SK-N-SH treated with all-trans-retinoic acid at 6 μM for 48 hours (cell line): ENCODE results near the gene PZP.
"Not testable (repeated sequence)": the region's sequence is repeated elsewhere in the genome, so short reads cannot be mapped to it uniquely, and the experiment has no call there.

Experiments
- ATAC-seq: fragments of 200-7000 bp; cut with Tn5 transposase; 3 replicates; pipeline ENCODE4 v1.9.1; 2020; ENCODE audit warnings: mild to moderate bottlenecking, moderate library complexity
- ARNTL ChIP-seq: fragments of 450-650 bp; formaldehyde crosslinking; IDR thresholded peaks from 2 replicates; pipeline ENCODE4 v1.5.0; 2020; ENCODE audit warnings: low read depth, mild to moderate bottlenecking, moderate library complexity, borderline replicate concordance
- BACH2 ChIP-seq: fragments of 250-450 bp; sonication (Bioruptor Pico); IDR thresholded peaks from 2 replicates; pipeline ENCODE4 v1.9.0; 2021; ENCODE audit warnings: mild to moderate bottlenecking, borderline replicate concordance
- CSDC2 ChIP-seq: fragments of 250-450 bp; sonication (Bioruptor Pico); IDR thresholded peaks from 2 replicates; pipeline ENCODE4 v1.5.0; 2020; ENCODE audit warnings: mild to moderate bottlenecking, moderate library complexity
- ESRRG ChIP-seq: fragments of 250-450 bp; sonication (Bioruptor Pico); IDR thresholded peaks from 2 replicates; pipeline ENCODE4 v1.6.1; 2021; ENCODE audit warnings: mild to moderate bottlenecking
- GLIS3 ChIP-seq: fragments of 250-450 bp; sonication (Bioruptor Pico); IDR thresholded peaks from 2 replicates; pipeline ENCODE4 v1.5.0; 2020; ENCODE audit warnings: mild to moderate bottlenecking, moderate library complexity
- ISL1 ChIP-seq: fragments of 250-450 bp; sonication (Bioruptor Pico); IDR thresholded peaks from 2 replicates; pipeline ENCODE4 v2.1.2; 2022; ENCODE audit warnings: mild to moderate bottlenecking, moderate library complexity
- OSR1 ChIP-seq: fragments of 250-450 bp; sonication (Bioruptor Pico); IDR thresholded peaks from 2 replicates; pipeline ENCODE4 v1.8.0; 2022; ENCODE audit warnings: moderate library complexity, mild to moderate bottlenecking, inconsistent platforms
- PPARA ChIP-seq: fragments of 250-450 bp; sonication (Bioruptor Pico); IDR thresholded peaks from 2 replicates; pipeline ENCODE4 v1.5.0; 2020; ENCODE audit warnings: mild to moderate bottlenecking, borderline replicate concordance
- RARB ChIP-seq: fragments of 250-450 bp; sonication (Bioruptor Pico); IDR thresholded peaks from 2 replicates; pipeline ENCODE4 v1.8.0; 2021; ENCODE audit warnings: mild to moderate bottlenecking, moderate library complexity
- SNAI2 ChIP-seq: fragments of 250-450 bp; sonication (Bioruptor Pico); IDR thresholded peaks from 2 replicates; pipeline ENCODE4 v1.5.0; 2020; ENCODE audit warnings: mild to moderate bottlenecking, moderate library complexity
- TCF4 ChIP-seq: fragments of 250-450 bp; sonication (Bioruptor Pico); IDR thresholded peaks from 2 replicates; pipeline ENCODE4 v1.8.0; 2021; ENCODE audit warnings: mild to moderate bottlenecking, moderate library complexity, borderline replicate concordance
- TOX ChIP-seq: fragments of 250-450 bp; sonication (Bioruptor Pico); IDR thresholded peaks from 2 replicates; pipeline ENCODE4 v1.8.0; 2021; ENCODE audit warnings: mild to moderate bottlenecking, moderate library complexity, borderline replicate concordance
- ZC3H10 ChIP-seq: fragments of 250-450 bp; sonication (Bioruptor Pico); IDR thresholded peaks from 2 replicates; pipeline ENCODE4 v1.5.1; 2021; ENCODE audit warnings: mild to moderate bottlenecking, moderate library complexity
- ZFP3 ChIP-seq: fragments of 250-450 bp; sonication (Bioruptor Pico); IDR thresholded peaks from 2 replicates; pipeline ENCODE4 v1.5.0; 2020; ENCODE audit warnings: mild to moderate bottlenecking, moderate library complexity
- ZNF565 ChIP-seq: fragments of 450-650 bp; formaldehyde crosslinking; conservative IDR thresholded peaks from 2 replicates; pipeline ENCODE4 v1.5.0; 2020; ENCODE audit warnings: low read depth, mild to moderate bottlenecking, moderate library complexity
- ZNF8 ChIP-seq: fragments of 450-650 bp; formaldehyde crosslinking; IDR thresholded peaks from 2 replicates; pipeline ENCODE4 v1.5.0; 2020; ENCODE audit warnings: mild to moderate bottlenecking, moderate library complexity
- TF ChIP-seq, protein P1 (sequence below): fragments of 250-450 bp; sonication (Bioruptor Pico); IDR thresholded peaks from 2 replicates; pipeline ENCODE4 v1.5.1; 2021; ENCODE audit warnings: mild to moderate bottlenecking, moderate library complexity
- TF ChIP-seq, protein P2 (sequence below): fragments of 250-450 bp; sonication (Bioruptor Pico); IDR thresholded peaks from 2 replicates; pipeline ENCODE4 v1.8.0; 2021; ENCODE audit warnings: low read depth, mild to moderate bottlenecking, moderate library complexity, borderline replicate concordance
- TF ChIP-seq, protein P3 (sequence below): fragments of 250-450 bp; sonication (Bioruptor Pico); IDR thresholded peaks from 2 replicates; pipeline ENCODE4 v1.5.0; 2020; ENCODE audit warnings: mild to moderate bottlenecking, moderate library complexity
- TF ChIP-seq, protein P4 (sequence below): fragments of 250-450 bp; sonication (Bioruptor Pico); IDR thresholded peaks from 2 replicates; pipeline ENCODE4 v1.5.1; 2020; ENCODE audit warnings: low read depth, mild to moderate bottlenecking, moderate library complexity

PZP gene

DNA sequence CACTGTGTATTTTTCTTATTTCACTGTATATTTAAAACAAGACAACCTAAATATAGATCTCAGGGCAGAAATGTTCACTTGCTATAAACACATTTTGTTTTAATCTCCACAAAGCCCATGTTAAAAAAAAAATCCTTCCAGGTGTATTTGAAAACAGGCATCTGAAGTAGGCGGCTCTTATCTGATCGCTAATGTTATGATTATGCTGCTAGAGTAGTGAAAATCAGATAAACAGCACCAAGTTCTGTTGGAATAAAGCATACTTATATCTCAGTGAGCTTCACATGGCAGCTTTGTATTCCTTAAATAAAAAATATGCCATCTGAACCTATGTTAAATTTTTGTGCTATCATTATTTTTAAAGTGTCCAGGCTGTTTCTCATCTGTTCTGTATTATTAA, 47.6 kb upstream of the PZP start:
- TF ChIP-seq SNAI2 (no peak), TCF4 (0 out of 2 replicates have a peak, but pooled peaks have one; percentile 17)
- ATAC-seq: no peak

DNA sequence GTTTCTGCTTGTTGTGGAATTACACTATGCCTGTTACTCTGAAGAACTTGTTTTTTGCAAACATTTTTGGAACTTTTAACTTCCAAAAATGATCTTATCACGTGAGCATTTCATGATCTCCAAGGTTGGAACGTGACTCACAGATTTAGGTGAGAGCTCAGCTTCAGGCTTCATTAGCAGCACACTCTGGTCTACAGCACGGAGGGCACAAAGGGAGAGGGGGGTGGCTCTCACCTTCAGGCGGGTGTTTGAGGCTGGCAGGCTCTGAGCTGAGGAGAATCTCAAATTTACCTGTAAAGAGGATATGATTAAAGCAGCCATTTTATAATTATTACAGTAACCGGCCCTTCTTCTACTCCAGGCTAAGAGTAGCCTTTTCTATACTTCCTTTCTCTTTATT, 45.3 kb upstream of the PZP start:
- ATAC-seq: no peak
- TF ChIP-seq PPARA (CRISPR knock-in tag) (no peak), ISL1 (CRISPR knock-in tag) (no peak), CSDC2 (CRISPR knock-in tag) (no peak), ZNF8 (CRISPR knock-in tag) (no peak), ZFP3 (no peak), ZNF565 (no peak), ARNTL (CRISPR knock-in tag) (no peak), ZC3H10 (CRISPR knock-in tag) (no peak), BACH2 (CRISPR knock-in tag) (no peak), TCF4 (no peak), GLIS3 (CRISPR knock-in tag) (no peak), SNAI2 (no peak), ESRRG (CRISPR knock-in tag) (no peak), OSR1 (CRISPR knock-in tag) (no peak), RARB (no peak)
- TF ChIP-seq, protein P1, sequence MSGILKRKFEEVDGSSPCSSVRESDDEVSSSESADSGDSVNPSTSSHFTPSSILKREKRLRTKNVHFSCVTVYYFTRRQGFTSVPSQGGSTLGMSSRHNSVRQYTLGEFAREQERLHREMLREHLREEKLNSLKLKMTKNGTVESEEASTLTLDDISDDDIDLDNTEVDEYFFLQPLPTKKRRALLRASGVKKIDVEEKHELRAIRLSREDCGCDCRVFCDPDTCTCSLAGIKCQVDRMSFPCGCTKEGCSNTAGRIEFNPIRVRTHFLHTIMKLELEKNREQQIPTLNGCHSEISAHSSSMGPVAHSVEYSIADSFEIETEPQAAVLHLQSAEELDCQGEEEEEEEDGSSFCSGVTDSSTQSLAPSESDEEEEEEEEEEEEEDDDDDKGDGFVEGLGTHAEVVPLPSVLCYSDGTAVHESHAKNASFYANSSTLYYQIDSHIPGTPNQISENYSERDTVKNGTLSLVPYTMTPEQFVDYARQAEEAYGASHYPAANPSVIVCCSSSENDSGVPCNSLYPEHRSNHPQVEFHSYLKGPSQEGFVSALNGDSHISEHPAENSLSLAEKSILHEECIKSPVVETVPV (CRISPR knock-in tag): no peak
- TF ChIP-seq, protein P2, sequence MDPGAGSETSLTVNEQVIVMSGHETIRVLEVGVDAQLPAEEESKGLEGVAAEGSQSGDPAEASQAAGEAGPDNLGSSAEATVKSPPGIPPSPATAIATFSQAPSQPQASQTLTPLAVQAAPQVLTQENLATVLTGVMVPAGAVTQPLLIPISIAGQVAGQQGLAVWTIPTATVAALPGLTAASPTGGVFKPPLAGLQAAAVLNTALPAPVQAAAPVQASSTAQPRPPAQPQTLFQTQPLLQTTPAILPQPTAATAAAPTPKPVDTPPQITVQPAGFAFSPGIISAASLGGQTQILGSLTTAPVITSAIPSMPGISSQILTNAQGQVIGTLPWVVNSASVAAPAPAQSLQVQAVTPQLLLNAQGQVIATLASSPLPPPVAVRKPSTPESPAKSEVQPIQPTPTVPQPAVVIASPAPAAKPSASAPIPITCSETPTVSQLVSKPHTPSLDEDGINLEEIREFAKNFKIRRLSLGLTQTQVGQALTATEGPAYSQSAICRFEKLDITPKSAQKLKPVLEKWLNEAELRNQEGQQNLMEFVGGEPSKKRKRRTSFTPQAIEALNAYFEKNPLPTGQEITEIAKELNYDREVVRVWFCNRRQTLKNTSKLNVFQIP (CRISPR knock-in tag): no peak
- TF ChIP-seq, protein P3, sequence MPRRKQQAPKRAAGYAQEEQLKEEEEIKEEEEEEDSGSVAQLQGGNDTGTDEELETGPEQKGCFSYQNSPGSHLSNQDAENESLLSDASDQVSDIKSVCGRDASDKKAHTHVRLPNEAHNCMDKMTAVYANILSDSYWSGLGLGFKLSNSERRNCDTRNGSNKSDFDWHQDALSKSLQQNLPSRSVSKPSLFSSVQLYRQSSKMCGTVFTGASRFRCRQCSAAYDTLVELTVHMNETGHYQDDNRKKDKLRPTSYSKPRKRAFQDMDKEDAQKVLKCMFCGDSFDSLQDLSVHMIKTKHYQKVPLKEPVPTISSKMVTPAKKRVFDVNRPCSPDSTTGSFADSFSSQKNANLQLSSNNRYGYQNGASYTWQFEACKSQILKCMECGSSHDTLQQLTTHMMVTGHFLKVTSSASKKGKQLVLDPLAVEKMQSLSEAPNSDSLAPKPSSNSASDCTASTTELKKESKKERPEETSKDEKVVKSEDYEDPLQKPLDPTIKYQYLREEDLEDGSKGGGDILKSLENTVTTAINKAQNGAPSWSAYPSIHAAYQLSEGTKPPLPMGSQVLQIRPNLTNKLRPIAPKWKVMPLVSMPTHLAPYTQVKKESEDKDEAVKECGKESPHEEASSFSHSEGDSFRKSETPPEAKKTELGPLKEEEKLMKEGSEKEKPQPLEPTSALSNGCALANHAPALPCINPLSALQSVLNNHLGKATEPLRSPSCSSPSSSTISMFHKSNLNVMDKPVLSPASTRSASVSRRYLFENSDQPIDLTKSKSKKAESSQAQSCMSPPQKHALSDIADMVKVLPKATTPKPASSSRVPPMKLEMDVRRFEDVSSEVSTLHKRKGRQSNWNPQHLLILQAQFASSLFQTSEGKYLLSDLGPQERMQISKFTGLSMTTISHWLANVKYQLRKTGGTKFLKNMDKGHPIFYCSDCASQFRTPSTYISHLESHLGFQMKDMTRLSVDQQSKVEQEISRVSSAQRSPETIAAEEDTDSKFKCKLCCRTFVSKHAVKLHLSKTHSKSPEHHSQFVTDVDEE (CRISPR knock-in tag): no peak

DNA sequence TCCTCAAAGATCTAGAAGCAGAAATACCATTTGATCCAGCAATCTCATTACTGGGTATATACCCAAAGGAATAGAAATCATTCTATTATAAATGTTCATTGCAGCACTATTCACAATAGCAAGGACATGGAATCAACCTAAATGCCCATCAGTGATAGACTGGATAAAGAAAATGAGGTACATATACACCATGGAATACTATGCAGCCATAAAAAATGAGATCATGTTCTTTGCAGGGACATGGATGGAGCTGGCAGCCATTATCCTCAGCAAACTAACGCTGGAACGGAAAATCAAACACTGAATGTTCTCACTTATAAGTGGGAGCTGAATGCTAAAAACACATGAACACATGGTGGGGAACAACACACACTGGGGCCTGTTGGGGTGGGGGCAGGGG, 44.6 kb upstream of the PZP start:
- not testable (repeated sequence) for ATAC-seq

DNA sequence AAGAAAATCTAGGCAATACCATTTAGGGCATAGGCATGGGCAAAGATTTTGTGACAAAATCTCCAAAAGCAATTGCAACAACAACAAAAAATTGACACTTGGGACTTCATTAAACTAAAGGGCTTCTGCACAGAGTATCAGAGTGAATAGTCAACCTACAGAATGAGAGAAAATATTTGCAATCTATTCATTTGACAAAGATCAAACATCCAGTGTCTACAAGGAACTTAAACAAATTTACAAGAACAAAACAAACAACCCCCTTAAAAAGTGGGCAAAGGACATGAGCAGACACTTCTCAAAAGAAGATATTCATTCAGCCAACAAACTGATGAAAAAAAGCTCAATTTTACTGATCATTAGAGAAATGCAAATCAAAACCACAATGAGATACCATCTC, 44.1 kb upstream of the PZP start:
- no peak for TF ChIP-seq ESRRG (CRISPR knock-in tag)
- no peak for TF ChIP-seq ZNF8 (CRISPR knock-in tag)
- TF ChIP-seq, protein P1 (CRISPR knock-in tag): no peak
- ATAC-seq: no peak

DNA sequence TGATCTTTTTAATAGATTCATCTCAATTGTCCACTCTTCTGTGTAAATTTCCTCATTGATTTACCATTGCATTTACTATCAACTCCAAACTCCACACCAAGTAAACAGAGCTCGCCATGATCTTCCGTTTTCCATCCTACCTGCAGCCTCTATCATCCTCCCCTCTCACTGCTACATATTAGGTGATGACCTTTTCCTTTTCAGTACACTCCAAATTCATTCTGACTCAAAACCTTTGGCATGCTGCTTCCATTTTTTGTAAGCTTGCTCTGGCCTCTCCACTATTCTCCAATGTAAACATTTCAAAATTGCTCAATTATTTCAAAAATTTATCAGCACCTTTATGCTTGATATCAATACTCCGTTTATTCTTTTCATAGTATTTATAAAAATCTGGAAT, 40.2 kb upstream of the PZP start:
- no peak for ATAC-seq
- no peak for TF ChIP-seq ZFP3
- TF ChIP-seq ARNTL (CRISPR knock-in tag): no peak
- TF ChIP-seq TCF4: no peak
- TF ChIP-seq CSDC2 (CRISPR knock-in tag): no peak
- TF ChIP-seq ISL1 (CRISPR knock-in tag): no peak
- TF ChIP-seq SNAI2: no peak
- TF ChIP-seq, protein P3 (CRISPR knock-in tag): no peak
- TF ChIP-seq, protein P4, sequence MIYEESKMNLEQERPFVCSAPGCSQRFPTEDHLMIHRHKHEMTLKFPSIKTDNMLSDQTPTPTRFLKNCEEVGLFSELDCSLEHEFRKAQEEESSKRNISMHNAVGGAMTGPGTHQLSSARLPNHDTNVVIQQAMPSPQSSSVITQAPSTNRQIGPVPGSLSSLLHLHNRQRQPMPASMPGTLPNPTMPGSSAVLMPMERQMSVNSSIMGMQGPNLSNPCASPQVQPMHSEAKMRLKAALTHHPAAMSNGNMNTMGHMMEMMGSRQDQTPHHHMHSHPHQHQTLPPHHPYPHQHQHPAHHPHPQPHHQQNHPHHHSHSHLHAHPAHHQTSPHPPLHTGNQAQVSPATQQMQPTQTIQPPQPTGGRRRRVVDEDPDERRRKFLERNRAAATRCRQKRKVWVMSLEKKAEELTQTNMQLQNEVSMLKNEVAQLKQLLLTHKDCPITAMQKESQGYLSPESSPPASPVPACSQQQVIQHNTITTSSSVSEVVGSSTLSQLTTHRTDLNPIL (CRISPR knock-in tag): no peak
- TF ChIP-seq ZC3H10 (CRISPR knock-in tag): no peak
- TF ChIP-seq ZNF8 (CRISPR knock-in tag): no peak
- TF ChIP-seq, protein P1 (CRISPR knock-in tag): no peak
- no peak for TF ChIP-seq TOX
